ENCODE data around the gene RBL2. TPM values are rescaled to one million over a fixed set of nuclear protein-coding genes. Genes with fewer than 3 reads are reported as not detected.
"Not testable (repeated sequence)": the region's sequence is repeated elsewhere in the genome, so short reads cannot be mapped to it uniquely, and the experiment has no call there.

Gene RBL2
- total RNA-seq, 1 donor from 2014 or later, result 64.3 TPM

- H3K27me3 ChIP-seq, result no peaks in the 10 kb centered on the region
Observed at GRCh38 chr16:53415504-53415903, 18.8 kb upstream of the RBL2 start.

GRCh38 chr16:53417011-53417410, 17.3 kb upstream of the RBL2 start:
- Histone ChIP-seq H3K4me3 (no peak overlapping the region), H3K27ac (no peak overlapping the region), H3K36me3 (no peaks in the 10 kb centered on the region), H3K27me3 (no peaks in the 10 kb centered on the region), H3K4me1 (no peaks in the 10 kb centered on the region), H3K9me3 (no peaks in the 10 kb centered on the region)
- TF ChIP-seq, protein P1, sequence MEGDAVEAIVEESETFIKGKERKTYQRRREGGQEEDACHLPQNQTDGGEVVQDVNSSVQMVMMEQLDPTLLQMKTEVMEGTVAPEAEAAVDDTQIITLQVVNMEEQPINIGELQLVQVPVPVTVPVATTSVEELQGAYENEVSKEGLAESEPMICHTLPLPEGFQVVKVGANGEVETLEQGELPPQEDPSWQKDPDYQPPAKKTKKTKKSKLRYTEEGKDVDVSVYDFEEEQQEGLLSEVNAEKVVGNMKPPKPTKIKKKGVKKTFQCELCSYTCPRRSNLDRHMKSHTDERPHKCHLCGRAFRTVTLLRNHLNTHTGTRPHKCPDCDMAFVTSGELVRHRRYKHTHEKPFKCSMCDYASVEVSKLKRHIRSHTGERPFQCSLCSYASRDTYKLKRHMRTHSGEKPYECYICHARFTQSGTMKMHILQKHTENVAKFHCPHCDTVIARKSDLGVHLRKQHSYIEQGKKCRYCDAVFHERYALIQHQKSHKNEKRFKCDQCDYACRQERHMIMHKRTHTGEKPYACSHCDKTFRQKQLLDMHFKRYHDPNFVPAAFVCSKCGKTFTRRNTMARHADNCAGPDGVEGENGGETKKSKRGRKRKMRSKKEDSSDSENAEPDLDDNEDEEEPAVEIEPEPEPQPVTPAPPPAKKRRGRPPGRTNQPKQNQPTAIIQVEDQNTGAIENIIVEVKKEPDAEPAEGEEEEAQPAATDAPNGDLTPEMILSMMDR (IDR thresholded peaks at IDR 0.05), result no peak
- intact Hi-C loops (cut with DNase I), result no loop called here
- DNase-seq (ENCODE audit: low spot score in 2 of 2), result no peak

More at GRCh38 chr16:53415504-53415903, 18.8 kb upstream of the RBL2 start:
- Histone ChIP-seq H3K9me3 (no peaks in the 10 kb centered on the region), H3K4me3 (no peak overlapping the region), H3K4me1 (no peaks in the 10 kb centered on the region), H3K36me3 (no peaks in the 10 kb centered on the region), H3K27ac (no peak overlapping the region)
- DNase-seq (ENCODE audit: low spot score in 2 of 2), result no peak
- TF ChIP-seq, protein P1 (IDR thresholded peaks at IDR 0.05), result no peak
- intact Hi-C loops (cut with DNase I), result no loop called here

DNA sequence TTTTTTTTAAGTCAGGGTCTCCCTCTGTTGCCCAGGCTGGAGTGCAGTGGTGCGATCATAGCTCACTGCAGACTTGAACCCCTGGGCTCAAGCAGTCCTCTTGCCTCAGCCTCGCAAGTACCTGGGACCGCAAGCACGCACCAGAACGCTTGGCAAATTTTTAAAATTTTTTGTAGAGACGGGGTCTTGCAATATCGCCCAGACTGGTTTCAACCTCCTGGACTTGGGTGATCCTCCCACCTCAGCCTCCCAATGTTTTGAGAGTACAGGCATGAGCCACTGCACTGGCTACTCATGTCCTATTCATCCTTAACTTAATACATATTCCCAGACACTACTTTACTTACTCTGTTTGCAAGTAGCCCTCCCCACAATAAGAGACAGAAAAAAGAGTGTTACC, 16.3 kb upstream of the RBL2 start:
- H3K9me3 ChIP-seq, result no peaks in the 10 kb centered on the region

GRCh38 chr16:53419383-53419709, 14.9 kb upstream of the RBL2 start:
- H3K4me1 ChIP-seq; intact Hi-C loops (cut with DNase I); H3K9me3 ChIP-seq; H3K27ac ChIP-seq; H3K4me3 ChIP-seq; DNase-seq (ENCODE audit: low spot score in 2 of 2); H3K36me3 ChIP-seq; H3K27me3 ChIP-seq: not testable (repeated sequence)

More for the DNA sequence above, 16.3 kb upstream of the RBL2 start:
- H3K36me3 ChIP-seq, result no peaks in the 10 kb centered on the region
- intact Hi-C loops (cut with DNase I), result no loop called here
- H3K27me3 ChIP-seq, result no peaks in the 10 kb centered on the region
- no peak for DNase-seq (ENCODE audit: low spot score in 2 of 2)
- no peaks in the 10 kb centered on the region for H3K4me1 ChIP-seq
- H3K27ac ChIP-seq, result no peak overlapping the region
- TF ChIP-seq, protein P1 (IDR thresholded peaks at IDR 0.05), result no peak
- H3K4me3 ChIP-seq, result no peak overlapping the region

DNA sequence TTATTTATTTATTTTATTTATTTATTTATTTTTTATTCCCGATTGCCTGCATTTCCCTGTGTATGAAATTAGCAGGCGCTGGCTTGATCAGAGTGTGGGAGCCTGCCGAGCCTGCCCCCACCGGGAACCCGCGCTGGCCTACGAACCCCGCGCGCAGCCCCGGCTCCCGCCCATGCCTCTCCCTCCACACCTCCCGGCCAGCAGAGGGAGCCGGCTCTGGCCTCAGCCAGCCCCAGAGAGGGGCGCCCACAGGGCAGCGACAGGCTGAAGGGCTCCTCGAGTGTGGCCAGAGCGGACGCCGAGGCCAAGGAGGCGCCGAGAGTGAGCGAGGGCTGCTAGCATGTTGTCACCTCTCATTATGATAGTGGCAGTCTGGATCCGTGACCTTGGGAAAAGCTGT, 13.0 kb upstream of the RBL2 start:
- Histone ChIP-seq H3K4me3 (no peak overlapping the region), H3K9me3 (no peaks in the 10 kb centered on the region), H3K36me3 (no peaks in the 10 kb centered on the region), H3K27me3 (no peaks in the 10 kb centered on the region), H3K4me1 (no peaks in the 10 kb centered on the region), H3K27ac (no peak overlapping the region)
- no peak for DNase-seq (ENCODE audit: low spot score in 2 of 2)
- intact Hi-C loops (cut with DNase I), result no loop called here
- TF ChIP-seq, protein P1 (IDR thresholded peaks at IDR 0.05), result no peak

GRCh38 chr16:53423968-53424367, 10.3 kb upstream of the RBL2 start:
- intact Hi-C loops (cut with DNase I); DNase-seq (ENCODE audit: low spot score in 2 of 2); H3K27me3 ChIP-seq; H3K27ac ChIP-seq; H3K4me3 ChIP-seq; H3K9me3 ChIP-seq; H3K4me1 ChIP-seq; H3K36me3 ChIP-seq: not testable (repeated sequence)

- no peaks in the 10 kb centered on the region for H3K27me3 ChIP-seq
- no peaks in the 10 kb centered on the region for H3K36me3 ChIP-seq
- no peaks in the 10 kb centered on the region for H3K4me1 ChIP-seq
- TF ChIP-seq, protein P1 (IDR thresholded peaks at IDR 0.05), result no peak
- intact Hi-C loops (cut with DNase I), result no loop called here
- H3K27ac ChIP-seq, result no peak overlapping the region
- no peak for DNase-seq (ENCODE audit: low spot score in 2 of 2)
- H3K9me3 ChIP-seq, result no peaks in the 10 kb centered on the region
- H3K4me3 ChIP-seq, result no peak overlapping the region
Observed at GRCh38 chr16:53428681-53429080, 5.6 kb upstream of the RBL2 start.
